GM19324 (cell line): ENCODE measurements around the gene FGF8.

Source experiments
- ATAC-seq: cut with Tn5 transposase; IDR thresholded peaks from one replicate; pipeline ENCODE4 v1.9.1; 2021; ENCODE audit warnings: mild to moderate bottlenecking, moderate library complexity; ENCODE audit not compliant: unreplicated experiment, low FRiP score

Gene FGF8

DNA sequence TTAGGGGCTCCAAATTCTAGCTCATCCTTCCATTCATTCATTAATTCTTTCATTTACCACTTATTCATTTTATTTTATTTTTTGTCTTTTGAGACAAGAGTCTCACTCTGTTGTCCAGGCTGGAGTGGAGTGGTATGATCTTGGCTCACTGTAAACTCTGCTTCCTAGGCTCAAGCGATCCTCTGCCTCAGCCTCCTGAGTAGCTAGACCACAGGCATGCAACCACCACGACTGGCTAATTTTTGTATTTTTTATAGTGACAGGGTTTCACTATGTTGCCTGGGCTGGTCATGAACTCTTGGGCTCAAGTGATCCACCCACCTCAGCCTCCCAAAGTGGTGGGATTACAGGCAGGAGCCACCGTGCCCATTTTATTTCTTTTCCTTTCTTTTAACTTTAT lies 31.6 kb downstream of the FGF8 start:
- no peak for ATAC-seq

- ATAC-seq: no peak
Observed at GRCh38 chr10:101741938-101742337, 34.0 kb downstream of the FGF8 start.

- ATAC-seq: no peak
Observed at GRCh38 chr10:101736666-101737065, 39.2 kb downstream of the FGF8 start.

- ATAC-seq: no peak
Observed at GRCh38 chr10:101732096-101732495, 43.8 kb downstream of the FGF8 start.

GRCh38 chr10:101726115-101726387 lies 49.9 kb downstream of the FGF8 start:
- ATAC-seq: no peak

GRCh38 chr10:101725296-101726114 lies 50.4 kb downstream of the FGF8 start:
- ATAC-seq: no peak

GRCh38 chr10:101724446-101724845 lies 51.5 kb downstream of the FGF8 start:
- ATAC-seq: no peak

DNA sequence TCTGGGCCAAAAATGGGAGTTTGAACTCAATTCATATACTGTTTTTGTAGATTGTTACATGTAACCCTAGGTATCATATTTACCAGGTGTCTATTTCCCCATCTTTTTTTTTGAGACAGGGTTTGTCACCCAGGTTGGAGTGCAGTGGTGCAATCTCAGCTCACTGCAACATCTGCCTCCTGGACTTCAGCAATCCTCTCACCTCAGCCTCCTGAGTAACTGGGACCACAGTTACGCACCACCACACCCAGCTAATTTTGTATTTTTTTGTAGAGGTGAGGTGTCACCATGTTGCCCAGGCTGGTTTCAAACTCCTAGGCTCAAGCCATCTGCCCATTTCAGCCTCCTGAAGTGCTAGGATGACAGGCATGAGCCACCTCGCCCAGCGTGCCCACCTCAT lies 52.7 kb downstream of the FGF8 start:
- no peak for ATAC-seq

DNA sequence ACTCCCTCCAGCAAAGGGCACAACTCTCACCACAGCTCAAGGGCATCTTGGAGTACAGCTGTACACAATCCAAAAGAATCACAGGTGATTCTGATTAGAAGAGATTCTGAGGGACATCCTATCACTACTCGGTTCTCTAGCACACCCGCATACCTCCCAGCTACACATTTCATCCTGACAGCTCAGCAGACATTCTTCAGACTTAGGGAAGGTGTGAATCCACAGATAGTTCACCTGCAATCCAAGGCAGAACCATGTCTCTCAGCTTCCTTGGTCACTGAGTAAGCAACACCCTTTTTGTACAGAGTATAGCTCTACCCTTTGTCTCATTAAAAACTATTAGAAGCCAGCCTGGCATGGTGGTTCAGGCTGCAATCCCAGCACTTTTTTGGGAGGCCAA lies 54.1 kb downstream of the FGF8 start:
- ATAC-seq: no peak

GRCh38 chr10:101720606-101721230 lies 55.2 kb downstream of the FGF8 start:
- ATAC-seq: no peak
